GM21360 (cell line): ENCODE results near the gene ROPN1L.
"Not testable (repeated sequence)": the region's sequence is repeated elsewhere in the genome, so short reads cannot be mapped to it uniquely, and the experiment has no call there.

Experiments used
- ATAC-seq: cut with Tn5 transposase; IDR thresholded peaks from one replicate; pipeline ENCODE4 v1.9.1; 2021; ENCODE audit warnings: mild to moderate bottlenecking, moderate library complexity; ENCODE audit not compliant: unreplicated experiment

The ROPN1L gene

DNA sequence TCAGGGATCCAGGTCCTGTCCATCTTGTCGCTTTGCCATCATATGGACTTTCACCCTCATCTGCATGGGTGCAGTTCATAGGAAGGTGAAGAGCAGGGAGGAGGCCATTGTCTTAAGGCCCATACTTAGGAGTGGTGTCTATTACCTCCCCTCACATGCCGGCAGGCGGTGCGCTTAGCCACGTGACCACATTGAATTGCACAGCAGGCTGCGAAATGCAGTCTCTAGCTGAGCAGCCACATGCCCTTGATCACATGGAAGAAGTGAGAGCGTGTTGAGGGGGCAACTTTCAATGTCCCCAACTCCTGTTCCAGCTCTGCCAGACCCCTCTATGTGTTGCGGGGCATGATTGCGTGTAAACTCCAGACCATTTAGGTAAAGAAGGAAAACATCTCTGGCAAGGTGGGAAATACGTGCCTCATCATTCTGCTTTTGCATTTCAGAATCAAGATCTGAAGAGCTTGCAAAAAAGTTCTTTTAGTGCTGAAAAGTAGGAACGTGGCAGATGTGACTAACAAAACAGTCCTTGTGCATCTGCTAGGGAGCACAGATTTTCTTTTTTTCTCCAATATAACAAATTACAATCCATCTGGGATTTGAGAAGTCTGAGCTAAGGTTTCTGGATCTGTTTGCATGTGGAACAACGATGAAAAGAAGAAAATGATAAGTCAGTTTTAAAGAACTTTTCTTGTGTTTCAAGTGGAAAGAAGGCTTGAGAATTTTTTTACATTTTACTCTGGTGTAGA lies 34.4 kb downstream of the ROPN1L start:
- ATAC-seq = no peak

GRCh38 chr5:10476878-10477277 lies 35.2 kb downstream of the ROPN1L start:
- ATAC-seq = no peak

- ATAC-seq = no peak
Observed at GRCh38 chr5:10477943-10478342, 36.3 kb downstream of the ROPN1L start.

- ATAC-seq = no peak
Observed at GRCh38 chr5:10478436-10478835, 36.8 kb downstream of the ROPN1L start.

- ATAC-seq = no peak
Observed at GRCh38 chr5:10479154-10479721, 37.6 kb downstream of the ROPN1L start.

DNA sequence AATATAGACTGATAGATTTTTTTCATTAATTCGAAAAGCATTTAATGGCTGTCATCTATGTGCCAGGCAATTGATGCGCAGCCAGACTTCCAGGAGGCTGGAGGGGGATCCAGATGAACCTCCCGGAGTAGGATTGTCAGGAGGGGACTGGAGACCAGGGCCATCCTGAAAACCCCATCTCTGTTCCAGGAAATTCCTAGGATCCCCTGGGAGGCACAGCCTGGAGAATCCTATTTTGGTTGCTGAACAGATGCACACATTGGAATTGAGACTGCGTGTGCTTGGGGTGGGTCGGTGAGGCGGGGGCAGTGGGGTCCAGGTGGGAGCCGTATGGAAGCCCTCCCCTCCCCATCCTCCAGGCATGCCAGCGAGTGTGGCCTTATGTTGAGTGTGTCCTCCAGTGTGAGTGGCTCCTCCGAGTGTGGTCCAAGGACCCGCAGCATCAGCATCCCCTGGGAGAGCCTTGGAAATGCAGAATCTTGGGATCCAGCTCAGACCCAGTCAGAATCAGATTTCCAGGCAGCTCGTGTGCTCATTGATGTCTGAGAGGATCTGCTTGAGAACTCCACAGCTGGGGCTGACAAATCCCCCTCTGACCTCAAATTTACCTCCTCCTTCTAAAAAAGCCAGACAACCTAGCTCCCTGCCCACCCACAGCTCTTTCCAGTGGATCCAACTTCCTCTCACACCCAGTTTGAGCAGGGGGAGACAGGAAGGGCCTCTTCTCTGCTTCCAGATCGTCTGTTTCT lies 38.7 kb downstream of the ROPN1L start:
- no peak for ATAC-seq

DNA sequence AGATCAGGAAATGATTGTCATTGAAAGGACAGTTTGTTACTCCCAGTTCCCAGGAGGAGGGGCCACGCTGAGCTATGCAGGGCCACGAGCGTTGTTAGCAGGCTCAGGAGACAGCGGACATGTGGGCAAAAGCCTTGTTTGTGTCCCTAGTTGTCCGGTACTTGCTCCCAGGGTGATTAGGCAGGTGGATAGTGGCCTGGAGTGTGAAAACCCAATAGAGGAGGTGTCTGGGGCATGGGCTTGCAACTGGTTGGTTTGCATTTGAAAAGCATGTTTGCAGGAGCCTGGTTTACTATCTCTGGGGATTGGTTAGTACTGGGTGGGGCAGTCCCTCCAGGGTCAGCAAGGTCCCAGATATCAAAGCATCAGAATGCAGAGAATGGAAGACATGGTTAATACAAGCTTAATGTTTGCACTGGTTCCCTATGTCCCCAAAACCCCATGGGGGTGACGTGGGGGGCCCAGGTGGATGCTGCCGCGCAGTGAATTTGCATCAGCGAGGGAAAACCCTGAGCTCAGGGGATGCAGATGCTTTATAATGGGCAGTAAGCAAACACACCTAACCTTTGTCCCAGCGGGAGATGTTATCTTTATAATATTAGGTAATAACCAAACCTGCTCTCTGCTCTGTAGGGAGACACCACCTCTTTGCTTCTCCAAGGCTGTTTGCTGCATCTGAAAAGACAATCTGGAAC lies 39.7 kb downstream of the ROPN1L start:
- ATAC-seq = no peak

DNA sequence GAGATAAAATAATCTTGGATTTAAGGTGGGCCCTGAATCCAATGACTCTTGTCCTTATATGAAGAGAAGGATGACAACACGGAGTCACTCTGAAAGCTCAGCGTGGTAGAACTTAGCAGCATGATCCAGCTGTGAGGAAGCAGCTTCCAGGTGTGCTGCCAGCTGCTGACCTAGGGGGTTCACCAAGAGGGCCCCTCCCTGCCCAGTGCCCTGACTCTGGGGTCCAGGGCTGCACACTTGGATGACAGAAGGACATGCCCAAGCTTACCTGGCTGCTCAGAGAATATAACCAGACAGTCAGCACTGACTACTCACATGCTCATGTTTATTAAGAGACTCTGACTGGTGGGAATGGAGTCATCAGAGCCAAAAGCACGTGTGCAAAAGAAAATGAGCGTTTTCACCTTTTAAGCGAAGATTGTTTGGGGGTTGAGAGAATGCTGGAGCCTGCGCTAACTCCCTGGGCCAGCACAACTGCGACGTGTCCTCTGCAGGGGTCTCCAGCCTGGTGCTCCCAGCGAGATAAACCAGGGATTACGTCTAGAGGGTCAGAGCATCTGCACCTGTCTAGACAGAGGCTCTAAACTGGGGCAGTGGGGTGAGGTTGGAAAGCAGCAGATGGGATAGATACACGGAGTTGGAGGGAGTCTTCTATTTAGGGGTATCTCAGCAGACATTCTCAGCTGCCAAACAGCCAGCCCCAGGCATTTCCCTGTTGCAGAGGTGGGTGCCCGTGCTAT lies 41.3 kb downstream of the ROPN1L start:
- no peak for ATAC-seq

GRCh38 chr5:10484774-10485141 lies 43.1 kb downstream of the ROPN1L start:
- ATAC-seq = no peak

DNA sequence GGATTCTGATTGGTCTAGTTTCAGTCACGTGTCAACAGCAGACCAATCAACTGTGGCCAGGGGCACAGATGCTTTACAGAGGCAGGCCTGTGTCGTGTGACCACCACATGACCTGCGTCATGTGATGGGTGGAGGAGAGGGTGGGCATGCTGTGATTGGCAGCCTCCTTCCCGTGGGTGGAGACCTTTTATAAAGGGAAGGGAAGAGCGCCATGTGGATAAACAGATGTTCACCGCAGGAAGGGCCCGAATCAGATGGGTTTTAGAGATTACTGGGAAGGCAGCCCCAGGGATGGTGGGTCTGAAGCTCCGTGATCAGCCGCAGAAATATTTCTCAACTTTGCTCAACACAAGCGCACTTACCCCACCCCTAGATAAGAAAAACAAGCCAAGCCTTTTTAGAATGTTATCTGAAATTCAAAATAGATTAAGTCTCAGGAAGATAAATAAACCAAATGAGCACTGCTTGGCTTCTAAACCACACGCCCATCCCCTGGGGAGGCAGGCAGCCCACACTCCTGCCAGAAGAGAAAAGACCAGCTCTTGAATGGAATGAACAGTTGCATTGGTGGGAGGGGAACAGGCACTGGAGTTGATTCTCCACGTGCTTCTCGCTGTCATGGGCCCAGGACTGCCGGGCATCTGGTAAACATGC lies 43.6 kb downstream of the ROPN1L start:
- ATAC-seq = no peak

- ATAC-seq = no peak
Observed at GRCh38 chr5:10485897-10486296, 44.2 kb downstream of the ROPN1L start.

DNA sequence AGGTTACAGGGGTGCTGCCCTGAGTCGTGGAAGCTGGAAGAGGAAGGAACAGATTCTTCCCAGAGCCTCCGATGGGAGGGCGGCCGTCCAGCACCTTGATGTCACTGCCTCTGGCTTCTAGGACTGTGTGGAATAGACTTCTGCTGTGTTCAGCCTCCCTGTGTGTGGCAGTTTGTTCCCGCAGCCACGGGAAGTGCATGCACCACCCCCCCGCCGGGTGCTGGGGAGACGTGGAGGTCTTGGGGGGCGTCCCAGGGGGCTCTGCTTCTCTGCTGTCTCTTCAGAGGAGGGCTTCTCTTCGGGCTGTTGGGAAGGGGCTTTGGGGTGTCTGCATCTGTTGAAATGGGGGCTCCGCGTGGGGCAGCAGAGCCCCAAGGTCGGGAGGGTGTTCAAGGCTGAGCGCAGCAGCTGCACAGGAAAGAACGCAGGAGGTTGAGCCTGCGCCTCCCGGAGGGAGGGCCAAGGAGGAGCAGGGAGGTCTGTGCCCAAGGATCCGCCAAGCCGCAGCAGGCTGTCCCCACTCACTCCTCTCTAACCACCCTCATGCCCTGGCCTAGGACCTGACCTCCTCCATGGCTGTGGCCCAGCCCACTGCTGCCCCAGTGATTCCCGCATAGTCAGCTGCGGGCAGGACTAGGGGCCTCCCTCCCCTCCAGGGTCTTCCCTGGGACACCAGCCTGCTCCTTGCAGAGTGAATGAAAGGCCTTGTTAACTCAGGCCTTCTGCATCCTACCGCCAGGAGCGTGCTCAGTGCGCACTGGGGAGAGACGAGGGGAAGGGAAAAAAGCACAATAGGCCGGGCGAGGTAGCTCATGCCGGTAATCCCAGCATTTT lies 45.0 kb downstream of the ROPN1L start:
- ATAC-seq = no peak

DNA sequence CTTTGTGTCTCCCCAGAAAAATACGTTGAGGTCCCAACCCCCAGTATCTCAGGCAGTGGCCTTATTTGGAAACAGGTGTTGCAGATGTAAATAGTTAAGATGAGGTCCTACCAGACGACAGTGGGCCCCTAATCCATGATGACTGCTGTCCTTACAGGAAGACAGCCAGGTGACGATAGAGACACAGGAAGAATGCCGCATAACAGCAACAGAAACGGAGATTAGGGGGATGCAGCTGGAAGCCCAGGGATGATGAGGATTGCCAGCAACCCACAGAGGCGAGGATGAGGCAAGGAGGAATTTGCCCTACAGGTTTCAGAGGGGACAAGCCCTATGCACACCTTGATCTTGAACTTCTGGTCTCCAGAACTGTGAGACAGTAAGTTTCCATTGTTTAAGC lies 46.5 kb downstream of the ROPN1L start:
- no peak for ATAC-seq

- ATAC-seq = peak; percentile 93
Observed at GRCh38 chr5:10489810-10490426, 48.2 kb downstream of the ROPN1L start.

- ATAC-seq = no peak
Observed at GRCh38 chr5:10490927-10491672, 49.4 kb downstream of the ROPN1L start.

- no peak for ATAC-seq
Observed at GRCh38 chr5:10491673-10492026, 50.0 kb downstream of the ROPN1L start.

DNA sequence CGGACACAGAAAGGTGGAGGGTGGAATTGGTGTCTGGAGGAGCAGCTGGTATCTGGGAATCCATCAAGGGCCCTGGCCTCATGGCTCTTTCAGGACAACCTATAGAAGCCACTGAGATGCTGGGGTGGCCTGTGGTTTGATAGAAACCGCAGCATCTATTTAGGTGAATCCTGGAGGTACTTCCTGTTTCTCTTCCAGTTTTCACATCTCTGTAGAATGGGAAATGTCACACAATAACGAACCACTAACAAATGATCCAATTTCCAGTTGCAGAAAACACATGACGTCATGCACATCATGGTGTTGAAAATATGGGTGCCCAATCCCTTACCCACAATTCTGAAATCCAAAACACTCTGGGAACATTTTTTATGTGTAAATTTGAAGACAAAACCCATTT lies 52.2 kb downstream of the ROPN1L start:
- no peak for ATAC-seq

DNA sequence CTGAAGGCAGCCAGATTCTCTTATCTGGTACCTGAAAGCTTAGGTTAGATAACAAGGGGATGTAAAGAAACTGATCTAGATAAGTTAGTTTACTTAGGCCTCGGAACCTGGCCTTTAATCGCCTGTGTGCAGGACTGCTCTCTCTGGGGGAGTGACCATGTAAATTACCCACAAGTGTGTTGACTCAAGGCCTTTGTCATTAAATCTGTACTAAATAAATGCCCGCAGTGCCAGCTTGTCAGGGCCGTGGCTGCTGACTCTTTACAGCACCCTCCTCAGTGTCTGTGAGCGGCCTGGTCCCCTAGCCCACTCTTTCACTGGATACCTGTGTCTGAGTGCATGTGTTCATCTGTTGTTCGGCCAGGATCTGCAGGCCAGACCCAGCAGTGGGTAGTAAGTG lies 52.8 kb downstream of the ROPN1L start:
- not testable (repeated sequence) for ATAC-seq
